Measurements from ENCODE around the gene CSH1.

DNA sequence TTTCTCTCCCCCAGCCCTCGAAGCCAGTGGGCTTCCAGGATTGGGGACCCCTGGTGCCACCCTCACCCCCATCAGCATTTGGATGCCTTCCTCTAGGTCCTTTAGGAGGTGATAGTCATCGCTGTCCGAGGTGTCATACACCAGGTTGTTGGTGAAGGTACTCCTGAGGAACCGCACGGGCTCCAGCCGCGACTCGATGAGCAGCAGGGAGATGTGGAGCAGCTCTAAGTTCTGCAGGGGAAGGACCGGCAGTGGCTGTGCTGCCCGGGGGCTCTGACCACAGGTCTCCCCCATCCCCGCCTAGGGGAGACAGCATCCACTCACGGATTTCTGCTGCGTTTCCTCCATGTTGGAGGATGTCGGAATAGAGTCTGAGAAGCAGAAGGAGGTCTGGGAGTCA is 13.7 kb upstream of the CSH1 start:
- TF ChIP-seq, protein P1, sequence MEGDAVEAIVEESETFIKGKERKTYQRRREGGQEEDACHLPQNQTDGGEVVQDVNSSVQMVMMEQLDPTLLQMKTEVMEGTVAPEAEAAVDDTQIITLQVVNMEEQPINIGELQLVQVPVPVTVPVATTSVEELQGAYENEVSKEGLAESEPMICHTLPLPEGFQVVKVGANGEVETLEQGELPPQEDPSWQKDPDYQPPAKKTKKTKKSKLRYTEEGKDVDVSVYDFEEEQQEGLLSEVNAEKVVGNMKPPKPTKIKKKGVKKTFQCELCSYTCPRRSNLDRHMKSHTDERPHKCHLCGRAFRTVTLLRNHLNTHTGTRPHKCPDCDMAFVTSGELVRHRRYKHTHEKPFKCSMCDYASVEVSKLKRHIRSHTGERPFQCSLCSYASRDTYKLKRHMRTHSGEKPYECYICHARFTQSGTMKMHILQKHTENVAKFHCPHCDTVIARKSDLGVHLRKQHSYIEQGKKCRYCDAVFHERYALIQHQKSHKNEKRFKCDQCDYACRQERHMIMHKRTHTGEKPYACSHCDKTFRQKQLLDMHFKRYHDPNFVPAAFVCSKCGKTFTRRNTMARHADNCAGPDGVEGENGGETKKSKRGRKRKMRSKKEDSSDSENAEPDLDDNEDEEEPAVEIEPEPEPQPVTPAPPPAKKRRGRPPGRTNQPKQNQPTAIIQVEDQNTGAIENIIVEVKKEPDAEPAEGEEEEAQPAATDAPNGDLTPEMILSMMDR (IDR thresholded peaks at IDR 0.05), result no peak
- no peak for TF ChIP-seq POLR2A (IDR thresholded peaks at IDR 0.05)
